GM18507 (cell line): ENCODE measurements around the gene LTBP4.
A peak's percentile ranks its signal among the peaks of the same experiment; 100 is the strongest.

Experiments used
- DNase-seq: peaks from one replicate; pipeline ENCODE4 v3.0.0; 2011; ENCODE audit warnings: low read depth; ENCODE audit not compliant: insufficient read length; ENCODE audit errors: extremely low spot score
- FAIRE-seq: peaks from 2 replicates; lab custom pipeline; 2011; peaks lifted over from hg19 to GRCh38; lab: Jason Lieb, UNC

LTBP4 gene

GRCh38 chr19:40609561-40610395 lies 8.6 kb downstream of the LTBP4 start:
- DNase-seq: peak; percentile 79
- peak; percentile 94 for FAIRE-seq

DNA sequence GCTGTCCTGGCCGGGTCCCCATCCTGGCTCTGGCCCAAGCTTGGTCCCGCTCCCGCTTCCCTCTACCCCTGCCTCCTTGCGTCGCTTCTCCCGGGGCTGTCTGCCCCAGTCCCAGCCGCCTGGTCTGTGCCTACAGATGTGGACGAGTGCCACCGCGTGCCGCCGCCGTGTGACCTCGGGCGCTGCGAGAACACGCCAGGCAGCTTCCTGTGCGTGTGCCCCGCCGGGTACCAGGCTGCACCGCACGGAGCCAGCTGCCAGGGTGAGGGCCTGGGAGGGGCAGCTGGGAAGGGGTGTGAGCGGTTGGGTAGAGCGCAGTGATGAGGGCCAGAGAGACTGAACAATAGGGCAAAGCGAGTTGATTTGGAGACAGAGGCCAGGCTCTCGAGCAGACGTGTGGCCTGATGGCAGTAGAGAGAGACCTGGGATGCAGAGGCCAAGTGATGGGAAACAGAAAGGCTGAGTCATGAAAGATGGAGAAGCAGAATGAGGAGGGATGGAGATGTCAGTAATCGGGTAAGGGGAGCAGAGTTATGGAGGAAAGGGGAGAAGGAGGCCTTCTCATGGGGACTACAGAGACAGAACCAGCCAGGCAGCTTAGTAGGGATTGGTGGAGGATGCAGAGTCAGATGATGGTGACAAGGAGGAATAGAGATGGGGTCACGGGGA lies 9.4 kb downstream of the LTBP4 start:
- no peak for DNase-seq
- FAIRE-seq: no peak

DNA sequence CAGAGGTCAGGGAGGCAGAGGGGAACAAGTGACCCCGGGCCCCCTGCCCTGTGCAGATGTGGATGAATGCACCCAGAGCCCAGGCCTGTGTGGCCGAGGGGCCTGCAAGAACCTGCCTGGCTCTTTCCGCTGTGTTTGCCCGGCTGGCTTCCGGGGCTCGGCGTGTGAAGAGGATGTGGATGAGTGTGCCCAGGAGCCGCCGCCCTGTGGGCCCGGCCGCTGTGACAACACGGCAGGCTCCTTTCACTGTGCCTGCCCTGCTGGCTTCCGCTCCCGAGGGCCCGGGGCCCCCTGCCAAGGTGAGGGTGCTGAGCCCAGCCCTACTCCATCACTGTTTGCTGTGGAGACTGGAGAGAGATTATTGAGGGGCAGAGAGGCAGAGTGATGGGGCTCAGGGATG lies 9.9 kb downstream of the LTBP4 start:
- DNase-seq: no peak
- FAIRE-seq: no peak

DNA sequence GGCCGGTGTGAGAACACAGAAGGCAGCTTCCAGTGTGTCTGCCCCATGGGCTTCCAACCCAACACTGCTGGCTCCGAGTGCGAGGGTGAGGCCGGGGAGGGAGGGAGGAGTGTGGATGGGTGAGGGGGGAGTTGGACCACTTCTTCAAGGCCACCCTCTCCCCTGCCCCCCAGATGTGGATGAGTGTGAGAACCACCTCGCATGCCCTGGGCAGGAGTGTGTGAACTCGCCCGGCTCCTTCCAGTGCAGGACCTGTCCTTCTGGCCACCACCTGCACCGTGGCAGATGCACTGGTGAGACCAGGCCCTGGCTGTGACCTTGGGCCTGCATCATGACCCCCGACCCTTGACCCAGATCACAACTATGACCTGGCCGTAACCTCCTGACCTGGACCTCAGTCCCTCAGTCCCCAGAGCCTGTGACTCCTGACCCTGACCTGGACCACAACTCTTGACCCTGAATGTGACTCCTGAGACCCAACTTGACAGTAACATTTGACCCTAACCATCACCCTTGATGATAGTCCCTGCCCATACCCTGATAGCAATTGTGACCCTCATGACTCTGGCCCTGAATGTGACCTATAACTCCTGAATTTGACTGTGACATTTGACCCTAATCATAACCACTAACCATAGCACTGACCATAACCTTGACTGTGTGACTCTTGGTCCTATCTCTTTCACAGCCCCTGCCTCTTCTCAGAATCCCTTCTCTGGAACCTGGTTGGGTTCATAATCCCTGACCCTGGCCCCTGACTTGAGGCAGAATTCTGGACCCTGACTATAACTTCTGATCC lies 10.9 kb downstream of the LTBP4 start:
- DNase-seq: no peak
- no peak for FAIRE-seq

DNA sequence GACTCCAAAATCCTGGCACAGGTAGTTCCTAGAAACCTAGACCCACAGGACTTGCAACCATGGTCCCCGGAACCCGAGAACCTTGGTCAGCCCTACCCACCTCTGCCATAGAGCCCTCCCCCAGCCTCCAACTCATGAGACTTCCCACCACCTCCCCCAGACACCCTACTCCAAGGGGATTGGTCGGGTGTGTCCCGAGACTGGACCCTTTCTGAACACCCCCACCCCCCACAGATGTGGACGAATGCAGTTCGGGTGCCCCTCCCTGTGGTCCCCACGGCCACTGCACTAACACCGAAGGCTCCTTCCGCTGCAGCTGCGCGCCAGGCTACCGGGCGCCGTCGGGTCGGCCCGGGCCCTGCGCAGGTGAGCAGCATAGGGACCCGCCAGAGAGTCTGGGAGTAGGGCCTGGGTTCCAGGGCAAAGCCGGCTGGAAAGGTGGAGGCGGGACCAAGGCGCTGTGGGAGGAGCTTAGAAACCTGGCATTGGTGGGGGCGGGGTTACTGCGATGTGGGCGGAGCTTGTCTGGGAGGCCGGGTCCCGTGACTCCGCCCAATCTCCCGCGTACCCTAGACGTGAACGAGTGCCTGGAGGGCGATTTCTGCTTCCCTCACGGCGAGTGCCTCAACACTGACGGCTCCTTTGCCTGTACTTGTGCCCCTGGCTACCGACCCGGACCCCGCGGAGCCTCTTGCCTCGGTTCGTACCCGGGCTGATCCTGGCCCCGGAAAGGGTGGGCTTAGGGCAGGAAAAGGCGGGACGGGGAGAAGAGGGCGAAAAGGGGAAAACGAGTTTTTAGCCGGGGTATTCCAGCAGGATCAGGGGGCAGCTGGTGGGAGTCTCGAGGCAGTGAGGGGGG lies 11.9 kb downstream of the LTBP4 start:
- FAIRE-seq: peak; percentile 75
- DNase-seq: no peak

DNA sequence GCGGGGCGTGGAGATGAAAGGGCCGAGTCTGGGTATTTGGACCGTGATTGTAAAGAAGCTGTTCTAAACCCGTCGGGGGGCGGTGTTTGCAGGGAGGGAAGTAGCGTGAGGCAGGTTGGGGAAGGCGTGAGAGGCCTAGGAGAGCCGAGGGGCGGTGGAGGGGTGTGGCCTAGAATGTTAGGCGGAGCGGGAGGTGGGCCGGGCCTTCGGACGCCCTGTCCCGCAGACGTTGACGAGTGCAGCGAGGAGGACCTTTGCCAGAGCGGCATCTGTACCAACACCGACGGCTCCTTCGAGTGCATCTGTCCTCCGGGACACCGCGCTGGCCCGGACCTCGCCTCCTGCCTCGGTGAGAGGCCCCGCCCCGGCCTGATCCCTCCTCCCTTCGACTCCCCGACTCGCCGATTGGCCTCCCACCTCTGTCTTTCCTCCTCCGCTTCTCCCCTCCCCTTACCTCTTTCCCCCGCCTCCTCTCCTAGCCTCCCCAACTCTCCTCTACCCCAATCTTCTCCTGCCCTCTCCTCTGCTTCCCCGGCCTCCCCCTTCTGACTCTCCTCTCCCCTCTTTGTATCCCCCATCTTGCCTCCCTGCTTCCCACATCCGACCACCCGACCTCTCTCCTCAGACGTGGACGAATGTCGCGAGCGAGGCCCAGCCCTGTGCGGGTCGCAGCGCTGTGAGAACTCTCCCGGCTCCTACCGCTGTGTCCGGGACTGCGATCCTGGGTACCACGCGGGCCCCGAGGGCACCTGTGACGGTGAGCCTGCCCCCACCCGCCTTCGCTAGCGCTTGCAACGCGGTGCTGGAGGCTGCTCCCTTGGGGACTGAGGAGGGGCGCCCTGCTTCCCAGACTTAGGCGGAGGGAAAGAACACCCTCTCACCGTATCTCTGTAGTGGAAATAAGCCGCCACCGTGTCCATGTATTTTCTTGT lies 12.8 kb downstream of the LTBP4 start:
- DNase-seq (peak; percentile 75), FAIRE-seq (peak; percentile 93)

GRCh38 chr19:40614622-40615411 lies 13.6 kb downstream of the LTBP4 start:
- peak; percentile 87 for FAIRE-seq
- DNase-seq: no peak

DNA sequence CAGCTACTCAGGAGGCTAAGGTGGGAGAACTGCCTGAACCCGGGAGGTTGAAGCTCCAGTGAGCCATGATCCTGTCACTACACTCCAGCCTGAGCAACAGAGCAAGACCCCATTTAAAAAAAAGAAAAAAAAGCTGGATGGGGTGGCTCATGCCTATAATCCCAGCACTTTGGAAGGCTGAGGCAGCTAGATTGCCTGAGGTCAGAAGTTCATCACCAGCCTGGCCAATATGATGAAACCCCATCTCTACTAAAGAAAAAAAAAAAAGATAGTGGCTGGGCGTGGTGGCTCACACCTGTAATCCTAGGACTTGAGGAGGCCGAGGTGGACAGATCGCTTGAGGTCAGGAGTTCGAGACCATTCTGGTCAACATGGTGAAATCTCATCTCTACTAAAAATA lies 15.0 kb downstream of the LTBP4 start:
- DNase-seq (no peak), FAIRE-seq (no peak)

- FAIRE-seq (no peak), DNase-seq (no peak)
Measured at GRCh38 chr19:40616941-40617340, 15.8 kb downstream of the LTBP4 start.

DNA sequence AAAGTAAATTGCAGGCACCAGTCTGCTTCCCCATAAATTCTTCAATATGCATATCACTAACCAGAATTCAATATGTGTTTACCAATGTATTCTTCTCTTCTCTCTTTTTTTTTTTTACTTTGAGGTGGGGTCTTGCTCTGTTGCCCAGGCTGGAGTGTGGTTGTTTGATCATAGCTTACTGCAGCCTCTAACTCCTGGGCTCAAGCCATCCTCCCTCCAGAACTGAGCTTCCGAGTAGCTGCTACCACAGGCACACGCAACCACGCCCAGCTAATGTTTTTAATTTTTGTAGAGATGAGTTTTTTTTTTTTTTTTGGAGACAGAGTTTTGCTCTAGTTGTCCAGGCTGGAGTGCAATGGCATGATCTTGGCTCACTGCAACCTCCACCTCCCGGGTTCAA lies 16.8 kb downstream of the LTBP4 start:
- no peak for FAIRE-seq
- no peak for DNase-seq

DNA sequence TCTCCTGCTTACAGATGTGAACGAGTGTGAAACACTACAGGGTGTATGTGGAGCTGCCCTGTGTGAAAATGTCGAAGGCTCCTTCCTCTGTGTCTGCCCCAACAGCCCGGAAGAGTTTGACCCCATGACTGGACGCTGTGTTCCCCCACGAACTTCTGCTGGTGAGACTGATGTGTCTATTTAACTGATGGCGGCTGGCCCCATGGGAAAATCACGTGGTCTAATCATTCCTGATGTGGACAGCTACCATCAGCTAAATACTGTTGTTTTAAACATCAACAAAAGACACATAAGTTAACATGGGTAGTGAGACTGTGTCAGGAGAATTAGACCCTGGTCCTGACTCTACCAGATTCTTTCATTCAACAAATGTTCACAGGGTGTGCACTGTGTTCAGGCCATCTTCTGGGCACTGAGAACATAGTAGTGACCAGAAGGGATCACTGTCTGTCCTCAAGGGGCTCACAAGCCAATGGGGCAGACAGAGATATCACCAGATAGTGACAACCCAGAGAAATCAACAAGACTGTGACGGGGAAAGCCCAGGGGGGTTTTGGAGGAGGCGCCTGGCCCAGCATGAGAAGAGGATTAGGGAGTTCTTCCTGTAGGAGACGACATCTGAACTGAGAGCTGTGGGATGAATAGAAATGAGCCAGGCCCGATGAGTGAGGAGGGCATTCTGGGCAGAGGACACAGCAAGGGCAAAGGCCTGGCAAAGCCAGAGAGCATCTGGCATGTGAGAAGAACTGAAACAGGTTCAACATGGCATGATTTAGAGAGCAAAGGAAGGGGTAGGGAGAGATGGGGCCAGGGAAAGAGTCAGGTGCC lies 18.4 kb downstream of the LTBP4 start:
- DNase-seq (no peak), FAIRE-seq (no peak)

- DNase-seq (no peak), FAIRE-seq (no peak)
Measured at GRCh38 chr19:40620161-40620485, 19.0 kb downstream of the LTBP4 start.

DNA sequence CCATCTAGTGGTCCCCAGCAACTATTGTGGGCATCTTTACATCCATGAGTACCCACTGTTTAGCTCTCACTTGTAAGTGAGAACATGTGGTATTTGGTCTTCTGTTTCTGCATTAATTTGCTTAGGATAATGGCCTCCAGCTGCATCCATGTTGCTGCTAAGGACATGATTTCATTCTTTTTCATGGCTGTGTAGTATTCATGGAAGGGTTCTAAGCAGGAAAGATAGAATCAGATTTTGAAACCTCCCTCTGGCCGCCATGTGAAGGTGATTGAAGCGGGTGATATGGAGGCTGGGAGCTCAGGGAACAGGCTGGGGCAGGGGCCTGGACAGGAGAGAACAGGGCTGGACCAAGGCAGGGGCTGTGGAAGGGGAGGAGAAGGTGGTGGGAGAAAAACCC lies 20.1 kb downstream of the LTBP4 start:
- FAIRE-seq: no peak
- no peak for DNase-seq

DNA sequence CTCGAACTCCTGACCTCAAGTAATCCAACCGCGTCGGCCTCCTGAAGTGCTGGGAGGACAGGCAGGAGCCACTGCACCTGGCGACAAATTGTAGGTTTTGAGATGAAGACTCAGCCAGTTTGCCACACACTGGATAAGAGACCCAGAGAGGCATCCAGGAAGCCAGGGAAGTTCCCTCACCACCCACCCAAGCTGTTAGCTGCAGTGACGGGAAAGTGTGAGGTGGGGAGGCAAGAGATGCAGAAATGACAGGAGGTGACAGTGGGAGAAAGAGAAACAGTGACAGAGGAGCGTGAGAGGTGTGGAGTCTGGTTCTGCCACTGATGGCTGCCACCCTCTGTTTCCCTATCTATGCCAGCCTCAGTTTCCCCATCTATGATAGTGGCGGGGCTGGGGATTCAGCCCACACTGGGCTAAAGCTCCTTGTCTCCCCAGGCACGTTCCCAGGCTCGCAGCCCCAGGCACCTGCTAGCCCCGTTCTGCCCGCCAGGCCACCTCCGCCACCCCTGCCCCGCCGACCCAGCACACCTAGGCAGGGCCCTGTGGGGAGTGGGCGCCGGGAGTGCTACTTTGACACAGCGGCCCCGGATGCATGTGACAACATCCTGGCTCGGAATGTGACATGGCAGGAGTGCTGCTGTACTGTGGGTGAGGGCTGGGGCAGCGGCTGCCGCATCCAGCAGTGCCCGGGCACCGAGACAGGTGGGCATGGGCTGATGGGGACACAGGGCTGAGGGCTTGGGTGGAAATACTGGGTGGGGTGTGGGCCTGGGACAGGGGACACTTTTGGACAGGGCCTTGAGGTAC lies 21.0 kb downstream of the LTBP4 start:
- FAIRE-seq (no peak), DNase-seq (no peak)

DNA sequence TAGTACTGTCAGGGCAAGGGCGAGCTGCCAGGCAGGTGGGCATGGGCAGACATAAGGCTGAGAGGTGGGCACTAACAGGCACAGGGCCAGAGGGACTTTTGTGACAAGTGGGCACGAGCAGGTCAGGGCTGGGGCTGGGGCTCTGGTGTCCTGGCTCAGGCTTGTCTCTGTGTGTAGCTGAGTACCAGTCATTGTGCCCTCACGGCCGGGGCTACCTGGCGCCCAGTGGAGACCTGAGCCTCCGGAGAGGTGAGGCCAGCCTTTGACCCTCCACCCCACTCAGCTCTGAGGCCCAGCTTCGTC lies 21.6 kb downstream of the LTBP4 start:
- no peak for DNase-seq
- no peak for FAIRE-seq

- DNase-seq (no peak), FAIRE-seq (no peak)
Measured at GRCh38 chr19:40623403-40624251, 22.5 kb downstream of the LTBP4 start.
